HUES48 (cell line): ENCODE data around the gene GUK1.

Source experiments
- H3K27ac ChIP-seq: one replicate; pipeline ENCODE4 v1.7.0; 2013; ENCODE audit warnings: low read depth, low read length, inconsistent platforms
- H3K27me3 ChIP-seq: 2 replicates; pipeline ENCODE4 v1.6.1; 2013; ENCODE audit warnings: mild to moderate bottlenecking, low read length; ENCODE audit not compliant: control insufficient read depth, insufficient read depth
- H3K36me3 ChIP-seq: 2 replicates; pipeline ENCODE4 v1.6.1; 2013; ENCODE audit warnings: low read length; ENCODE audit not compliant: control insufficient read depth, insufficient read depth
- H3K4me1 ChIP-seq: 2 replicates; pipeline ENCODE4 v1.6.1; 2013; ENCODE audit warnings: mild to moderate bottlenecking, low read length; ENCODE audit not compliant: control insufficient read depth, insufficient read depth
- H3K4me3 ChIP-seq: 2 replicates; pipeline ENCODE4 v1.5.1; 2013; ENCODE audit warnings: mild to moderate bottlenecking, low read depth, low read length
- H3K9ac ChIP-seq: 2 replicates; pipeline ENCODE4 v1.6.1; 2013; ENCODE audit warnings: mild to moderate bottlenecking, low read depth, low read length, moderate library complexity
- H3K9me3 ChIP-seq: 2 replicates; pipeline ENCODE4 v1.6.1; 2013; ENCODE audit warnings: low read length; ENCODE audit not compliant: control insufficient read depth, insufficient read depth

The GUK1 gene, protein sequence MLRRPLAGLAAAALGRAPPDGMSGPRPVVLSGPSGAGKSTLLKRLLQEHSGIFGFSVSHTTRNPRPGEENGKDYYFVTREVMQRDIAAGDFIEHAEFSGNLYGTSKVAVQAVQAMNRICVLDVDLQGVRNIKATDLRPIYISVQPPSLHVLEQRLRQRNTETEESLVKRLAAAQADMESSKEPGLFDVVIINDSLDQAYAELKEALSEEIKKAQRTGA

DNA sequence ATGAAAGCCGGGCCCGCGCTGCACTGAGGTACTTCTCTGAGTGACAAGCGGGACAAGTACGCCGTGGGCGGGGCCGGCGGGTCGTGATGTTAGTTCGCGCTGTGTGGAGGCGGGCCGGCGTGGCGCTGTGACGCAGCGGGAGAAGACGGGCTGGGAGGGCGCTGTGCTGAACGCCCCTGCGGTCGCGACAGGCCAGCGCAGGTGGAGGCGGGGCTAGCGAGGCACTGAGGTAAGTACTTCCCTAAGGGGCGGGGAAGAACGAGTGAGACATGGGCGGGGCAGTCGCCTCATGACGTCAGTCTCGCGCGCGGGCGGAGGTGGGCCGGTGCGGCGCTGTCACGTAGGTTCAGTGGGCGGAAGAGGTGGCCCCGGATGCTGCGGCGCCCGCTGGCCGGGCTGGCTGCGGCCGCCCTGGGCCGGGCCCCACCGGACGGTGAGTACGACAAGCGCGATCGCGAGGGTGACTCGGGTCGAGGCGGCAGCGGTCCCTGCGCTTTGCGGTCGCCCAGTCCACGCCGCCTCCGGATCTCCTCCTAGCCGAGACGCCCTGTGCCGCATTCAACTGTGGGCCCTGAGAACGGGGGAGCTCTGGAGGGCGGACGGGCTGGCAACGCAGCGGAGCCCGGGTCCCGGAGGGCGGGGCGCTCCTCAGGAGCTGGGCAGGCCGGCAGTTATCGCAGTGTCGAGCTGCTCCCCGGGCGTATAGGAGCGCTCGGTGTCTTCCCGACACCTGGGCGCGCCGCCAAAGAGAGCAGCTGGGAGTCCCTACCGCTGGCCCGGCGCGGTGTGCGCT, at the start of gene GUK1:
Gene GUK1, plus strand, starts transcription at position 349 of the 793 bp plus-strand sequence. Its CDS starts 24 bp downstream, at position 373.
- Histone ChIP-seq H3K27ac (peak within 1 kb of the TSS; percentile 87), H3K4me1 (peaks cover 6% of the 10 kb centered on the region; the same call in 1 of the 2 replicates), H3K27me3 (peaks cover 29% of the 10 kb centered on the region)

DNA sequence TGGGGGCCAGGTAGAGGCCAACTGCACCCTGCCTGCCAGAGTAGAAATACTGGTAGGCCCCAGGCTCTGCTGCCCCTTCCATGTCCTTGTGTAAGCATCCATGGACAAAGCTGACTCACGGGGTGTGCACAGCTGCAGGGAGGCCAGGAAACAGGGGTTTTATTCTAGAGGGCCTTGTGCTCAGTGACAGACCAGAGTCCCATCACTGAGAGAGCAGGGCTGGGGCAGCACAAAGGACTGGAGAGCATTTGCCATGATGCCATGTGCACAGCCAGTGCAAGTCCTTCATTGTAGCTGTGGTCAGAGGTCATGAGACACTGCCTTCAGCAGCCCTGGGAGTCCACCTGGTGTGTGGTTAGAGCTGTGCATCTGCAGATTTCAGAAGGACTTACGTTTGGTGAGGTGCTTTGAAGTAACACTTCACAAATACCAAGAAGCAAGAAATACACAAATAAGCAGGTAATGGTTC, 49.4 kb upstream of the GUK1 start:
- Histone ChIP-seq H3K9me3 (no peaks in the 10 kb centered on the region), H3K36me3 (peaks cover 15% of the 10 kb centered on the region), H3K4me1 (no peaks in the 10 kb centered on the region), H3K4me3 (no peak overlapping the region), H3K27ac (no peak overlapping the region), H3K9ac (no peak overlapping the region), H3K27me3 (no peaks in the 10 kb centered on the region)

More for the DNA sequence above, at the start of gene GUK1:
- Histone ChIP-seq H3K9ac (peak within 1 kb of the TSS; percentile 79), H3K36me3 (no peaks in the 10 kb centered on the region), H3K9me3 (no peaks in the 10 kb centered on the region), H3K4me3 (peak within 1 kb of the TSS; percentile 87)

DNA sequence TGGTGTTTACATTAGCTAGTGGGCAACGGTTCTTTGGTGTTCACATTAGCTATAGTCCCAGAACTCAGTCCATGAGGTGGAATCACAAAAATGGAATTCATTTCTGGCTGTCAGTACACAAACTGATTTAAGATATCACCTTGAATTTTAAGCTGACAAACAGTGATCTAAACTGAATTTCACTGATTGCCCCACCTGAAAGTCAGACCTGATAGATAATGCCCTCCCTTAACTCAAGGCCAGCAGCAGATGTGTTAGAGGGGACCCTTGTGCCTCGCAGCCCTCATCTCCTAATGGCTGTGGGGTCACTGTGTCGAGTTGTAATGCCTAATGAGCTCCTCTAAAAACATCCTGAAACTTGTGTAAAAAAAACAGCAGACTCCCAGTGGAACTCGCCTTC, 49.0 kb upstream of the GUK1 start:
- Histone ChIP-seq H3K9me3 (no peaks in the 10 kb centered on the region), H3K9ac (no peak overlapping the region), H3K4me1 (no peaks in the 10 kb centered on the region), H3K27ac (no peak overlapping the region), H3K36me3 (peaks cover 15% of the 10 kb centered on the region), H3K4me3 (no peak overlapping the region), H3K27me3 (no peaks in the 10 kb centered on the region)

DNA sequence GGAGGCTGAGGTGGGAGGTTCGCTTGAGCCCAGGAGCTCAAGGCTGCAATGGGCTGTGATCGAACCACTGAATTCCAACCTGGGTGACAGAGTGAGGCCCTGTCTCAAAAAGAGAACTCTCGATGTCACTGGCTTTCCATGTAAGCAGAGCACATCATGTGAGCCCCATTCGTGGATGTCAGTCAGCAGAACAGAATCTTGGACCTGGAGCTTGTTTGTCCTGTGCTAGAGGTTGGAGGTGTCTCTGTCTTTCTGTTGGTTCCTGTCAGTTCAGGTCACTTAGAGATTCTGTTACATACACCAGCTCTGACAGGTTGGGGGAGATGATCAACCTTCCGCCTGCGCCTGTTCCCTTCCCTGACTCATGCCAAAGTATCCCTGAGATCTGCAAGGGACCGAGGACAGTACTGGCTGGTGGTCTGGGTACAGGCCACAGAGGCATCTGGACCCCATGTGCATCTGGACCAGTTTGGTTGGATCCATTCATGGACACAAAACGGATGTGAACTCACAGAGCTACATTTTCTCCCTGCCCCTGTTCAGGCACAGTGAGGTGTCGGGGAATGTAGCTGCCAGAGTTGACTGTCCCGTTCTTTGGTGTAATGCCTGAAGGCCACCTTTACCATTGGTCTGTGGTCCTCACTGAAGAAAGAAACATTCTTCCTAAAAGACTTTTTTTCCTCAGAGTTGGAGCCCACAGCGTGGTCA, 47.6 kb upstream of the GUK1 start:
- H3K9ac ChIP-seq: no peak overlapping the region

DNA sequence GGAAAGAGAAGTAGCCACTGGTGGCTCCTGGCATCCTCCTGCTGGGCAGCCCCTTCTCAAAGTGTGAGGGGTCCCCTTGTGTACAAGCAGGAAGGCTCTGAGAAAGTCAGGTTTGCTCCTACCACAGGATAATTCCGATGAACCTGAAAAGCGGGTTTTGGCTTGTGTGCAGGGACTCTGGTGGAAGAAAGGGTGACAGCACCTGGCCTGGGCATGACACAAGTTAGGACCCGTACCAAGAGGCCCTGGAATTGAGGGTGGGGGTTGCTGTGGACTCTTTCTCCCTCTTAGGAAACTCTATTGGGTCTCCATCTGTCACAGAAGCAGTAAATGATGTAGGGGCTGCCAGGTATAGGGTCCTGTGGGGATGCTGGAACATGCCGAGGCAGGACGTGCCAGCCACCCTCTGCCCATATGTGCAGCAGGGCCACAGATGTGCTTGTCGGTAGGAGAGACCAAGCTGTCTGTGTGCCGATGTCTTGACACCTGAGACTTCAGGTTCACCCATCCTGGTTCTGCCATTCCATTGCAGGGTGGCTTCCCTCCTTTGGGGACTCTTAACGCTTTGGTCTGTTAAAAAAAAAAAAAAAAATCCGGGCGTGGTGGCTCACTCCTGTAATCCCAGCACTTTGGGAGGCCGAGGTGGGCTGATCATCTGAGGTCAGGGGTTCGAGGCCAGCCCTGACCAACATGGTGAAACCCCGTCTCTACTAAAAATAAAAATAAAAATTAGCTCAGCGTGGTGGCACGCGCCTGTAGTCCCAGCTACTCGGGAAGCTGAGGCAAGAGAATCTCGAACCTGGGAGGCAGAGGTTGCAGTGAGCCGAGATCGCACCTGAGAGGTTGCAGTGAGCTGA, 46.8 kb upstream of the GUK1 start:
- H3K9me3 ChIP-seq: no peaks in the 10 kb centered on the region
- peaks cover 25% of the 10 kb centered on the region for H3K36me3 ChIP-seq
- H3K4me1 ChIP-seq: no peaks in the 10 kb centered on the region
- no peak overlapping the region for H3K4me3 ChIP-seq
- no peak overlapping the region for H3K27ac ChIP-seq
- no peak overlapping the region for H3K9ac ChIP-seq
- H3K27me3 ChIP-seq: no peaks in the 10 kb centered on the region

More for the DNA sequence above, 47.6 kb upstream of the GUK1 start:
- Histone ChIP-seq H3K4me1 (no peaks in the 10 kb centered on the region), H3K36me3 (peaks cover 22% of the 10 kb centered on the region), H3K27ac (no peak overlapping the region), H3K9me3 (no peaks in the 10 kb centered on the region), H3K27me3 (no peaks in the 10 kb centered on the region), H3K4me3 (no peak overlapping the region)

DNA sequence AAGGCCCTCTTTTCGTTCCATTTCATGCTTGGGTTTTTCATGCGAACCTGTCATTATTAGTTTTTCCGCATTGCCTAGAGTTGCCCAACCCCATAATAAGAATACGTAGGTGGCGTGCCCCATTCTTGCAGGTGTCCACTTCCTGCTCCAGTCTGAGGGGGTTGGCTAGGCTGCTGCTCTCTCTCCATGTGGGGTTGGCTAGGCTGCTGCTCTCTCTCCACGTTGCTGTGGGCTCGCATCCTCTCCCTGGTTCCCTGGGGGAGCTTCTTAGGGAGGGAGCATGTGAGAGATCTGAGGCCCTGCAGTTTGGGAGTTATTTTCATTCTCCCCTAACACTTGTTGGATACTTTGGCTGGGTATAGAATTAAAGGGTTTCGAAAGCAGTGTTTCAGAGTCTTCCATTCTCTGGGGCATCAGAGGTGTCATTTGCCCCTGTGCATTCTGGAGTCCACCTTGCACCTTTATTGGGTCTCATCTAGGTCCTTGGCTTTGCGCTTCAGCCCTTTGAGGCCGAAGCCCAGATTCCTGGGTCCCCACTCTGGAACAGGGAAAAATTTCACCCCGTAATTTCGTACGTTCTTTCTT, 45.6 kb upstream of the GUK1 start:
- Histone ChIP-seq H3K9me3 (no peaks in the 10 kb centered on the region), H3K4me3 (no peak overlapping the region), H3K36me3 (peaks cover 30% of the 10 kb centered on the region), H3K4me1 (no peaks in the 10 kb centered on the region), H3K9ac (no peak overlapping the region), H3K27ac (no peak overlapping the region), H3K27me3 (no peaks in the 10 kb centered on the region)

DNA sequence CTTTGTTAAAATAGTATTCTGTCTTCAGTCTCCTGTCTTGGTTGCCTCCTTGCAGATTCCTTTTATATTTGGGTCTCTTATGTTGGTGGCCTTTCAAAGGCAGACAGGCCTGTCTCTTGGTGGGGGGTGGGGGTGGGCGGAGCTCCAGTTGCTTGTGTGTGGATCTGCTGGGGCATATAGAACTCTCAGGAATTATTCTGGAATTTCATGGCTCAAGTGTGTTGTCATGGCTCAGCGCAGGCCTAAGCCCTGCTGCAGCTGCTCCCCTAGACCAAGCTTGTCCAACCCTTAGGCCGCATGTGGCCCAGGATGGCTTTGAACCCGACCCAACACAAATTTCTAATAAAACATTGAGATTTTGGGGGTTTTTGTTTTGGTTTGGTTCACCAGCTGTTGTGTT, 44.9 kb upstream of the GUK1 start:
- Histone ChIP-seq H3K4me3 (no peak overlapping the region), H3K27ac (no peak overlapping the region), H3K36me3 (peaks cover 36% of the 10 kb centered on the region), H3K9ac (no peak overlapping the region), H3K9me3 (no peaks in the 10 kb centered on the region), H3K27me3 (no peaks in the 10 kb centered on the region), H3K4me1 (no peaks in the 10 kb centered on the region)

DNA sequence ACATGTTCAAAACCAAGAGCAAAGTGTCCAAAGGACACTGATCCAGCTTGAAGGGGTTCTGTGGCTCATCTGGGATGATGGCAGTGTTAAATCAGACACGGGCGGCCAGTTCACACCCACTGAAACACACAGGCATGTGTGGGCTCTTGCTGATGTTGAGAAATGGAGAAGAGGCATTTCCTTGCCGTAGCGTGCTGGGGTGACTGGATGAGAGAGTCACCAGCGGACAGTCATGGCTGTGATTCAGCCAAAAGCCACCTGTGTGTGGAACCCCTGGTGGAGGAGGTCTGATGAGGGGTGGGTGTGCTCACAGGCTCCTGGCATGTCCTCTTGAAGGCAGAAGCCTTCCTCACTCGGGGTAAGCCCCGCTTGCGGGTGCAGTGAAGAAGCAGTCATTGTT, 44.1 kb upstream of the GUK1 start:
- Histone ChIP-seq H3K9ac (no peak overlapping the region), H3K27ac (no peak overlapping the region), H3K36me3 (peaks cover 40% of the 10 kb centered on the region)

DNA sequence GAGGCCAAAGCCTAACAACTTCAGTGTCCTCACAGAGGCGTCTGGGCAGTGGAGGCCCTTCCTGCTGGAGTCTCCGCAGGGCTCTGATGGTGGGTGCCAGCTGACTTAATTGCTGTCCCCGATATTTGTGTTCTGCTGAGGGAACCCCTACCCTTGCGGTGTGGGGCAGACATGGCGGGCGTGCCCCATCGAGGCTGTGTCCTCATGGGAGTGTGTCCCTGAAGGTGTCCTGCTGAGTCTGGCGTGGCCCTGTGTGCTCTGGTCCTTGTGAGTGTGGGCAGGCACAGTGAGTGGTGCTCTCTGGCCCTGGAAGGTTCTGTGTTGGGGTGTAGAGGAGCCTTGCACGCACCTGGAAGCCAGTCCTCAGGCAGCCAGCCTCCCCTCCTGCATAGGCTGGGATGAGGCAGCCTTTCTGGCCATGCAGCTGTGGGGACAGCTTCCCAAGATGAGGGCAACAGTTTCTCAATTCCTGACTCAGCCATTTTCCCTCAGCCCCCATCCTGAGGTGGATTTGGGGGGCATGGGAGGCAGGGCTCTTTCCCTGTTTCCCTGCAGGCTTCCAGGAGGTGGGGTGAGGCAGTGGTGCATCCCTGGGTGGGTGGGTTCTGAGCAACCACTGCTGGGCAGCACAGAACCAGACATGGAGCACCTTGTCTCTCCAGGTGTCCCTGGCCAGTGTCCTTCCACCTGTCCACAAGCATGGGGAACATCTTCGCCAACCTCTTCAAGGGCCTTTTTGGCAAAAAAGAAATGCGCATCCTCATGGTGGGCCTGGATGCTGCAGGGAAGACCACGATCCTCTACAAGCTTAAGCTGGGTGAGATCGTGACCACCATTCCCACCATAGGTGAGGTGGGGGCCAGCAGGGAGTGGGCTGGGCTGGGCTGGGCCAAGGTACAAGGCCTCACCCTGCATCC, 43.4 kb upstream of the GUK1 start:
- Histone ChIP-seq H3K4me1 (no peaks in the 10 kb centered on the region), H3K9ac (no peak overlapping the region), H3K27ac (no peak overlapping the region), H3K4me3 (no peak overlapping the region), H3K36me3 (peaks cover 44% of the 10 kb centered on the region), H3K27me3 (no peaks in the 10 kb centered on the region), H3K9me3 (no peaks in the 10 kb centered on the region)

More for the DNA sequence above, 44.1 kb upstream of the GUK1 start:
- Histone ChIP-seq H3K9me3 (no peaks in the 10 kb centered on the region), H3K4me1 (no peaks in the 10 kb centered on the region), H3K4me3 (no peak overlapping the region), H3K27me3 (no peaks in the 10 kb centered on the region)
